DLD1 (cell line): ENCODE data around the gene UBE3A.

Experiments used
- in situ Hi-C: cut with HindIII; loops from 2 replicates; pipeline ENCODE4 v1.10.0; 2017; ENCODE audit warnings: low sequenced_read_pairs

Gene UBE3A

GRCh38 chr15:25406846-25407245 is 32.0 kb downstream of the UBE3A start:
- in situ Hi-C loops: no loop called here

DNA sequence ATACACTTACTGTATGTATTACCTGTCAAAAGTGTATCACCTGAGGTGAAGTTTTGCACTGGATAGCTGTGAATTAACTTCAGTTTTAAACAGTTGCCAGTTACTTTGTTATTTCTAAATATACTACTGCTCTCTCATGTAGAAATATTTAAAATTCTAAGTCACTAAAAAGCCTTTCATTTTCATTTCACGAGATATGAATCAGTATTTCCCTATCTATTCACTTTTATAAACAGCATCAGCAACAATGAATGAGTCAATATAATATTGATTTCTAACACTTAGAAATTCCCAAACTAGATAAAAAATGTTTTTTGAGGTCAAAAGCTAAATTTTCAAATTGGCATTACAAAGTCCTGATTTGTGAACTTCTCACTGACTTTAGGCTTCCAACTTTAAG is 32.6 kb downstream of the UBE3A start:
- in situ Hi-C loops: no loop called here

DNA sequence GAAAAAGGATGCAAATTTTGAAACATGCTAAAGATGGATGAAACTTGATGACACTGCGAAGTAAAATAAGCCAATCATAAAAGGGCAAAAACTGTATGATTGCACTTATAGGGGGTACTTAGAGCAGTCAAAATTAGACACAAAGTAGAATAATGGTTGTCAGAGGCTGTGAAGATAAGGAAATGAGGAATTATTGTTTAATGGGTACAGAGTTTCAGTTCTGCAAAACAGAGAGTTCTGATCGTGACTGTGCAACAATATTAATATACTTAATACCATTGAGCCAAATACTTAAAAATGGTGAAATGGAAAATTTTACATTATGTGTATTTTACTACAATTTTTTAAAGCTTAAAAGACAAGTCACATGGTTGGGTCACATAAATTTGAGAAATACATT is 35.1 kb downstream of the UBE3A start:
- in situ Hi-C loops: no loop called here

- in situ Hi-C loops: no loop called here
Observed at GRCh38 chr15:25402342-25402741, 36.5 kb downstream of the UBE3A start.

GRCh38 chr15:25401501-25401900 is 37.3 kb downstream of the UBE3A start:
- in situ Hi-C loops: no loop called here

- in situ Hi-C loops: no loop called here
Observed at GRCh38 chr15:25397100-25397499, 41.7 kb downstream of the UBE3A start.

DNA sequence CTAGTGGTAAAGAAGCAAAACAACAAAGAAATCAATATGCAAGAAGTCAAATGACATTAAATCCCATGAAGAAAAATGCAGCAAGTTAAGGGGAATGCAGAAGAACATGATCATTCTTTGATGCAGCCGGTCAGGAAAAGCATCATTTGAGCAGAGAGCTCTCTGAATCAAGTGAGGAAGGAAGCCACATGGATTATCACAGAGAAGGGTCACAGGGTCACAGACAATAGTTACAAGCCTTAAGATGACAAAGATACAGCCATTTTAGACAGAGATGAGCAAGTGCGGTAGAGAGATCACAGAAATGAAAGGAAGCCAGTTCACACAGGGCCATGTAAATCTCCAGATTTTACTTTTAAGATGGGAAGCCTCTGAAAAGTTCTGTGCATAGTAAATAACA is 43.9 kb downstream of the UBE3A start:
- in situ Hi-C loops: no loop called here

- in situ Hi-C loops: no loop called here
Observed at GRCh38 chr15:25392806-25393205, 46.0 kb downstream of the UBE3A start.

- in situ Hi-C loops: no loop called here
Observed at GRCh38 chr15:25391971-25392721, 46.7 kb downstream of the UBE3A start.

DNA sequence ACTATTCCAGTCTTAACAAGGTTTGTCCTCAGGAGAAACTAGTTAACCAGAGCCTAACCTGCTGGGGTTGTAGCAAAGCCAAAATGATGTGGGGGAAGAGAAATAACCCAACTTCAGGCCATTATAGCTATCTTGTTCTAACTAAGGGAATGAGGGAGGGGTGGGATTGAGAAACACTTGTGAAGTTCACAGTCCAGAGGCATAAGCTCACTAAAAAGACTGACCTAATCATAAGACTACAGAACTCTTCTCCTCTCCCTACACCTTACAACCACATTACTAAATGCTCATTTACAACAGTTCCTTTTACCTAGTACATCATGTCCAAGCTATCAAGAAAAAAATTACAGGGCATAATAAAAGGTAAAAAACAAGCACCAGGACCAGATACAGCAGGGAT is 52.8 kb downstream of the UBE3A start:
- in situ Hi-C loops: no loop called here

DNA sequence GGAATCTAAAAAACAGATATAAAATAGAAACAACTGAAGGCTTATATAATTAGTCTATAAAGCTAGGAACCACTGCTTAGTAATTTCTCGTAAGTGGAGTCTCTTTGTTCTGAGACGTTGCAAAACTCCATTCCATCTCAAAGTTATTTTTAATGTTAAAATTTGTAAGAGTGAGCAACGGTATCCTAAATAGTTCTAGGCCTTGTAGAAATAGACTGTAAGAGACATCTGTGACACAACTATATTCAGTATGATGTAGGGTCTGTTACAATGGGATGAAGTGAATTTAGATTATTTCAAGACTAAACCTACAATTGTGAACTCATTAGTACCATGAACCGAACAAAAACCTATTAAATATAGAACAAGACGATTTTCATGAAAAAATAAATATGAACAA is 57.2 kb downstream of the UBE3A start:
- in situ Hi-C loops: no loop called here

DNA sequence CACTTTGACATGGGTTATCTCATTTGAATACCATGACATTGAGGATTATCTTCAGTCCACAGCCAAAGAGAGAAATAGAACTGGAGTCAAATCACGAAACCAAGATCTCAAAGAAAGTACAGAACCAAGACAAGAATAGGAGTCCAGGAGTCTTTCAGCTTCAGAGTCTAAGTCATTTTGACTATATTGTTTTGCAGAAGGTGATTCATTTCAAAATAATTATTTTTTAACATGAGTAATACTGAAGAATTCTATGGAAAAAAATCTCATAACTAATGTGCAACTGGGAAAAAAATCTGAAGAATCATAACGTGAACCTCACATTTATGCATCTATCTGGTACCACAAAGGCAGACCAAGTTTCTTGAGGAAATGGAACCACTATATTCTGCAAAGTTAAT is 60.3 kb downstream of the UBE3A start:
- in situ Hi-C loops: no loop called here

GRCh38 chr15:25375557-25375956 is 63.3 kb downstream of the UBE3A start:
- in situ Hi-C loops: no loop called here

DNA sequence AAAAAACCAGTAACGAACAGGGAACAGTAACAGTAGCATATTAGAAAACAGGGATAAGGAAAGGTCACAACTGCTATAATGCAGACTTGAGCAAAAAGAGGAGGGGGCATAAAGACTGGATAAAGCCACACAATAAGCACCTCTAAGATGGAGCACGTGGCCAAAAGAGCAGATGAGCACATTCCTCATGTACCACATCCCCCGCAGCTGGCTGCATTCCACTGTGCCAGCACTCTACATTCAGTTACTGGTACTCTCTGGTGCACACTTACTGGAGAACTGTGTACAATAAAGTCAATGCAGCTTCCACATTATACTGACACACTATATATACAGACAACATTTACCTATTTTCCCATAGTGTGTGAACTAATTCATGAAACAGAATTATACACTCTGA is 64.7 kb downstream of the UBE3A start:
- in situ Hi-C loops: no loop called here

GRCh38 chr15:25372298-25372697 is 66.5 kb downstream of the UBE3A start:
- in situ Hi-C loops: no loop called here

GRCh38 chr15:25368850-25369249 is 70.0 kb downstream of the UBE3A start:
- in situ Hi-C loops: no loop called here

DNA sequence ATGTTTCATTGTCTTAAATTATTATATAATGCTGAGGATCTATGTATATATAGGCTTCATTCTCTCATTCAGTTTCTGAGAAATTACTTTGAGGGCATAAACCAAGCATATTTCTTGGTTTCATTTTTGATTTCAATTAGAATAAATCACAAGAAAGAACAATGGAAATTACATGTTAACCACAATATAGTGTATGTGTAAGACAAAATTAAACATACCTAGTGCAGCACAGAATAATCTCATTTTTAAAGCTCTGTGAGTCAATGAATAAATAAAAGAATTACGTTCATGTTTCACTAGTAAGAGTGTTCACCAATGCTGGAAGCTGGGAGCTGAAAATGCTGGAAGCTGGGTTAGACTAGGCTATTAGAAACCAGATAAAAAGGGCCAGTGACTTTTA is 72.8 kb downstream of the UBE3A start:
- in situ Hi-C loops: no loop called here

DNA sequence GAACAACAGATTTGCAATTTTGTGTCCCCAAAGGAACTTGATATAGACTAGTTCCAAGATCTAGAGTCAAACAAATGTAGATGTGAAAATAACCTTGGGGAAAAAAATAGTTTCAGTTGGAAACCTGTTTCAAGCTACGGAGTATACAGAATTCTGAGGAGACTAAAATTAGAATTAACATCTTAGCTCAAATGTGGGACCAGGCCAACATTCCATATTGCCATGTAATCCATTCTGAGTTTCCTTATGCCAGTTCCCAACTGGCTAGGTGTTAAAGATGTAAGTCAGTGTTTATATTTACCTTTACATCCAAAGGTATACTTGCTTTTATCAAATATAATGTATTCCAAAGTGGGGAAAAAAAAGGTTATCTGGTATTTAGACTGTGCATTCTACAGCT is 76.3 kb downstream of the UBE3A start:
- in situ Hi-C loops: no loop called here

- in situ Hi-C loops: no loop called here
Observed at GRCh38 chr15:25347707-25348106, 91.1 kb downstream of the UBE3A start.

DNA sequence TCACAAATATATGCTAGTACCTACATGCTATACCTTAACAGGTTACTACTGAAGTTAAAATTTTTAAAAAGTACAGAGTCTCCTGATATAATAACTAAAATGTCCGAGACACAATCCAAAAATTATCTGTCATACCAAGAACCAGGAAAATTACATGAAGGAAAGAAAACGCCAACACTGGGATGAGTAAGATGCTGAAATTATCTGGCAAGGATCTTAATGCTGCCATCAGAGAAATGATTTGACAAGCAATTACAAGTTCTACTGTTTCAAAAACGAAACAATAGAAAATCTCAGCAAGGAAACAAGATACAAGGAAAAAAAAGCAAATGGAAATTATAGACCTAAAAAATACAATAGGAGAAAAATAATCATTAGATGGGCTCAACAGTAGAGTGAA is 92.5 kb downstream of the UBE3A start:
- in situ Hi-C loops: no loop called here

- in situ Hi-C loops: no loop called here
Observed at GRCh38 chr15:25345943-25346342, 92.9 kb downstream of the UBE3A start.

- in situ Hi-C loops: no loop called here
Observed at GRCh38 chr15:25342629-25343028, 96.2 kb downstream of the UBE3A start.

DNA sequence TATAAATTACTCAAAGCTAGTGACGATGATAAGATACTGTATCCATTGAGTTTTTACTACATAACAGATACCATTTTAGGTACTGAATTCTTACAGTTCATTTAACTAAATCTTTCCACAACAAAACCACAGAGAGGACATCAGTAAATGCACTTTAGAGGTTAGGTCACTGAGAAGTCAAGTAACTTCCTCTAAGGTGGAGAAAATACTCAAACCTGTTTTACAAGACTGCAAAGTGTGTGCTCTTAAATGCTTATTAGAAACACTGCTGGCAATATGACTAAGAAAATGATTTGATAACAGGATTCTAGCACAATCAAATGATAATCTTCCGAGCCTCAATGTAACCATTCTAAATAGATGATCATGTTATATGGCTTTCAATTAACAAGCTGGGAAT is 99.4 kb downstream of the UBE3A start:
- in situ Hi-C loops: no loop called here
